Stimulated activated CD8-positive, alpha-beta memory T cell treated with anti-CD3 and anti-CD28 coated beads, Interleukin-4, amount 100 ng/mL, for 1 hour (primary cell): Measurements from ENCODE around the gene VPS50.

Experiments
- DNase-seq, 2 donors: peaks; one replicate each; pipeline ENCODE4 v3.0.0-alpha.2; 2020; ENCODE audit warnings: low read depth in 2 of 2, low spot score in 1 of 2

The VPS50 gene

DNA sequence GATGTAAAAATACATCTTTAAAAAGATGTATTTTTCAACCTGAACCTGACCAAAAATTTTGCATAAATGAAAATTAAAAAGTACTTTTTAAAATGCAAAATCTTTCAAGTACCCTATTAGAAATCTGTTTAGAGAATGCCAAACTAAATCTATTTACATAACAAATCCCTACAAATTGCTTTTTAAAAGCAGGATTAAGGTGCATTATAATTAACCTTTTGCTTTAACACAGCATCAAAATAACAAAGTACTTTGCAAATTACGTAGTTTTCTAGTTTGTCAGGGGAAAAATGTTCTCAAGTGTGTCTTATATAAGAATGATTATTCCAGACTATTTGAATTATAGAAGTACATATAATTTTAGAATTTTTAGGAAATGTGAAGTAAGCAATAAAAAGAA, 160.8 kb downstream of the VPS50 start:
- DNase-seq = no peak

- no peak for DNase-seq
These were observed 167.5 kb downstream of the VPS50 start for GRCh38 chr7:93399642-93400041.

GRCh38 chr7:93402944-93403343, 170.8 kb downstream of the VPS50 start:
- DNase-seq = no peak

DNA sequence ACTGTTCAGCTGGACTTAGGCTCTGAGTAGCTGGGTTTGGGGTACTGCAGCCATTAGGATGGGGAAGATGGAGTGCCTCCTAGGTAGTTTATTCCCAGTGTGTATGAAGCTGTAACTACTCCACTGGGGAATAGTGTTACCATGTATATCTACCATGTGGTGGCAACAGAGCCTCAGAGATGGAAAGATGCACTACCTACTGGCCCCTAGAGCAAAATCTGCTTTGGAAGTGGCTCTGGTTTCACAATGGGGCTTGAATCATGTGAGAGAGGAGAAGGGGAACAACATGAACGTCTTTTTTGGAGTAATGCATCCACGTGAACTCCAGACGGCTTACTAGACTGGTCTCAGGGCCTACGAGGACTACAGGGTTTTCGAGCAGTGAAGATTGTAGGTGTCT, 175.1 kb downstream of the VPS50 start:
- DNase-seq = no peak

- no peak for DNase-seq
These were observed 177.2 kb downstream of the VPS50 start for GRCh38 chr7:93409324-93409723.
